Inflammatory macrophage (primary cell): Measurements from ENCODE around the gene PSMF1.

Source experiments
- DNase-seq, 2 donors: peaks; one replicate each; pipeline ENCODE4 v3.0.0-alpha.2; 2020 to 2022

Gene PSMF1

DNA sequence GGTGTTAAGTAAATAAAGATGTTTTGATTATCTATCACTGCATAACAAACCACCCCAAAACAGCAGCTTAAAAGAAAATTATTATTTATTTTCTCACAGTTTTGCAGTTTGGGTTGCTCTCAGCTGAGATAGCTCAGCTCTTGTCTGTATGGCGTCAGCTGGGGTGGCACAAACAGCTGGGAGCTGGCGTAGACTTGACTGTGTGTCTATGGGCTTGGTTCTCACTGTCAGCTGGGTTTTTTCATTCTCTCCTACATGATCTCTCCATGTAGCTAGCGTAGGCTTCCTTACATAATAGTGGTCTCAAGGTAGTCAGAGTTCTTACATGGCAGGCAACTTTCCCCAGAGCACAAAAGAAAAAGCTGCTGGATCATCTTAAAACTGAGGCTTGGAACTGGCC, 72.9 kb downstream of the PSMF1 start:
- DNase-seq, result no peak

DNA sequence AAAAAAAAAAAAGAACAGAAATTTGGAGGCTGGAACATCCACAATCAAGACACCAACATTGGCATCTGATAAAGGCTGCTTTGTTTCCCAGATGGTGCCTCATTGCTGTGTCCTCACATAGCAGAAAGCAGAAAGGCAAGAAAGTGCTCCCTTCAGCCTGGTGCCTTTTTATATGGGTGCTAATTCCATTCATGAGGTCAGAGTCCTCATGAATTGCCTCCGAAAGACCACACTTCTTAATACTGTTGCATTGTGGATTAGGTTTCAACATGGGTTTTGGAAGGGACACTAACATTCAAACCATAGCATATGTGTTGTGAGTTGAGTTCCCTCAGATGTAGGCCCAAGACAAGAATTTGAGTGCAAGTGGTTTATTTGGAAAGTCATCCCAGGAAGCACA, 76.8 kb downstream of the PSMF1 start:
- no peak for DNase-seq

DNA sequence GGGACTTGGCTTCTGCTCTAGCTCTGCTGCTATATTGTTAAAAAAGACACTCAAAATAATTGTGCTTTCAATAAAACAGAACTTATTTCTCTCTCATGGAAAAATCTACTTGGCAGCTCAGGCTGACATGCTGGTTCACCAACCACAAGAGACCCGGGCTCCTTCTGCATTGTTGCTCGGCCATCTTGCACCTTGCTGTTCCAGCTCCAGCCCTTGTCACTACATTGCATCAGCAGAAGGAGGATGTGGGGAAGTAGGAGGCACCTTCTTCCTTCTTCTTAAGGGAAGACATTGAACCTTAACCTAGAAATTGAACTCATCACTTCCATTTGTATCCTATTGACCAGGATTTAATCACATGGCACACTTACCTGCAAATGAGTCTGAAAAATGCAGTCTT, 78.2 kb downstream of the PSMF1 start:
- DNase-seq, result peak; percentile 47 to 63

GRCh38 chr20:1197801-1198200, 79.4 kb downstream of the PSMF1 start:
- no peak for DNase-seq

DNA sequence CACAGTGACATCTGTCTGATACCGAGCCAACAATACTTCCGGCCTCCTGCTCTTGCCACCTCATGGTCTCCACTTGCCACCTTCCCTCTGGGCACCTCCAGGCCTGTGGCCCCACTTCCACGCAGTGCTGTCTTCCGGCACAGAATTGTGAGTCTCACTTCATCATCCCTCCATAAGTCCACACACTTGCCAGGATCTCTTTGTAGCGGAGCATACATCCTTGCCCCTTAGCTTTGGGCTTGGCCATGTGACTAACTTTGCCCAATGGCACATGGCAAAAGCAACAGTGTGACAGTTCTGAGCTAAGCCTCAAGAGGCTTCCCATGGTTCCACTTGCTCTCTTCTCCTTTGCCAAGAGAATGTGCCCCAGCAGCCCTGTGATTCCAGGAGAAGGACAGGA, 80.3 kb downstream of the PSMF1 start:
- no peak for DNase-seq

- no peak for DNase-seq
Observed at GRCh38 chr20:1199212-1199873, 80.9 kb downstream of the PSMF1 start.

DNA sequence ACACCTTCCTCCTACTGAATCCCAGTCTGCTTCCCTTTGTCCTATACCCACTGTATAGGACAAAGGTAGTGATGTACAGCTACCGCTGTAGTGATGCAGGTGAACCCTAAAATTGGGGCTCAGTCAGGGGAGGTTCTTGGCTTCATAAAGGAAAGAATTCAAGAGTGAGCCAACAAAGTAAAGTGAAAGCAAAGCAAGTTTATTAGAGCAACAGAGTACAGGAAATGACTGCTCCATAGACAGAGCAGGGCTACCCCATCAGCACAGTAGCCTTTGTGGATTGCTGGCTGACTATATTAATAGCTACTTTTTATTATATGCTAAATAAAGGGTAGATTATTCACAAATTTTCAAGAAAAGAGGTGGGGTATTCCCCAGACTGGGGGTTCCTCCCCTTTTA, 81.6 kb downstream of the PSMF1 start:
- DNase-seq, result no peak

GRCh38 chr20:1202762-1203504, 84.5 kb downstream of the PSMF1 start, which contains the start of gene C20orf202:
C20orf202 (plus strand) TSS chr20:1203454; CDS start chr20:1203586, 132 bp downstream.
- DNase-seq, result no peak

DNA sequence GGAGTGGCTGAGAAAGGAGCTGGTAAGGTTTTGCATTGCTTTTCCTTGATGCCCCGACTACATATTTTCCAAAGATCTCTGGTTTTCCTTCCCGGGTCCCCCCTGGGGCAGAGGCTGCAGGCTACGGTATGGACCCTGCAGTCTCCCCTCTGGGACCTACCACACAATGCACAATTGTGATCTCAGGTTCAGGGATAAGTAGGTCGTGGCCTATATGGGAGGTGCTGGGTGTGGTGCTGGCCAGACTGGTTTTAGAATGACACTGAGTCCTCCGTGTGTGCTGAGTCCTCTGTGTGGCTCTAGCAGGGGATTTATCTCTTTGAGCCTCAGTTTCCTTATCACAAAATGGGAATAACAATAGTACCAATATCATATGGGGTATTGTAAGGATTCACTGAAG, 85.2 kb downstream of the PSMF1 start:
- DNase-seq, result no peak

DNA sequence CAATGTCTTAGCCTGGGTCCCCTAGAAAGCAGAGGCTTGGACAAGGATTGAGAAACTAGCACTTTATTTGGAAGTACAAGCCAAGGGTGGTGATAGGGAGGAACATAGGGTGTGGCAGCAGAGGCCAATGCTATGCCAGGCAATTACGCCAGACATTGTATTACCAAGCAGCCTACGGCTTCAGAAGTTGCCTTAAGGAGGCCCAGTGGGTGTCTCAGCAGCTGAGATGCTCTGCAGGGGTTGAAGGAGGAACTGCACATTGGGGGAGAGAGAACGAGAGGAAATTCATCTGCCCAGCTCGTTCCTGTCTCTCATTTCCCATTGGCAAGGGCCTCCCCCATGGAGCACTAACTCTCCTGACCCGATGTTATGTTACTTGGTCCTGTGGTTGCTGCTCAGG, 85.7 kb downstream of the PSMF1 start:
- DNase-seq, result peak; percentile 64 to 92

GRCh38 chr20:1204576-1204975, 86.2 kb downstream of the PSMF1 start:
- no peak for DNase-seq

DNA sequence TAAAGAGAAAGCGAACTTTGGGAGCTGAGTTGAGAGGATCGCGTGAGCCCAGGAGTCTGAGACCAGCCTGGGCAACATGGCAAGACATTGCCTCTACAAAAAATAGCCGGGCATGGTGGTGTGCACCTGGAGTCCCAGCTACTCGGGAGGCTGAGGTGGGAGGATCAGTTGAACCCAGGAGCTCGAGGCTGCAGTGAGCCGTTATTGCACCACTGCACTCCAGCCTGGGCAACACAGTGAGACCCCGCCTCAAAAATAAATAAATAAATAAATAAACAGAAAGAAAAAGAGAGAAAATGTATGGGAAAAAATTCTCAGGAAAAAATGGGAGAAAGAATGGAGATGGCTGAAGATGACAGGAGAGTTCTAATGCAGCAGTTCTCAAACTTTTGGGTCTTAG, 87.4 kb downstream of the PSMF1 start:
- DNase-seq, result no peak

- DNase-seq, result no peak
Observed at GRCh38 chr20:1206366-1207148, 88.2 kb downstream of the PSMF1 start.

GRCh38 chr20:1207293-1207878, 89.0 kb downstream of the PSMF1 start:
- no peak for DNase-seq

GRCh38 chr20:1209447-1210387, 91.3 kb downstream of the PSMF1 start:
- no peak for DNase-seq

- peak; percentile 41 to 53 for DNase-seq
Observed at GRCh38 chr20:1210501-1210900, 92.1 kb downstream of the PSMF1 start.

- DNase-seq, result peak; percentile 54 to 75
Observed at GRCh38 chr20:1212023-1212422, 93.6 kb downstream of the PSMF1 start.

GRCh38 chr20:1212607-1213396, 94.4 kb downstream of the PSMF1 start:
- DNase-seq, result peak; percentile 69 to 81

DNA sequence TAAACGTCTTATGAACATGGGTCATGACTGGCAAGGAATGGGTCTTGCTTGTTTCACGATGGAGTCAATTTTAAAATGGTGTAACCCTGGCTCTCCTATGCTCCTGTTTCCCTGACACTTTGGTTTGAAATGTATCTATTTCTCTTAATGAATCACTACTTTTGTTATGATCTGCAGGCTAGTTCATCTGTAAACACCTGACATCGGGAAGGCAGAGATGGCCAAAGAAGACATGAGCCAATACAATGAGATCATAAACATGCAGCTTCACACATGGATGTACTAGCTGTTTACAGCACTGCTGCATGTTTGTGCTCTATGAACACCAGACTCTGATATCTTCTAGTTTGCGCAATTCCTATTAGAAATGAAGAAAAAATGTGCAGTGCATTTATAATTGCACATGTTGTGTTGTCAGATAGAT, 96.4 kb downstream of the PSMF1 start:
- no peak for DNase-seq

- DNase-seq, result peak; percentile 16 to 40
Observed at GRCh38 chr20:1215386-1216170, 97.2 kb downstream of the PSMF1 start.
